ENCODE data around the gene ZNF593OS. TPM values are rescaled to one million over a fixed set of nuclear protein-coding genes. Genes with fewer than 3 reads are reported as not detected.

ZNF593OS gene
- total and polyA plus RNA-seq, 2 of the 8 experiments (the other 6 are each of a cell fraction or from before 2014, with no cell fraction given): not detected

DNA sequence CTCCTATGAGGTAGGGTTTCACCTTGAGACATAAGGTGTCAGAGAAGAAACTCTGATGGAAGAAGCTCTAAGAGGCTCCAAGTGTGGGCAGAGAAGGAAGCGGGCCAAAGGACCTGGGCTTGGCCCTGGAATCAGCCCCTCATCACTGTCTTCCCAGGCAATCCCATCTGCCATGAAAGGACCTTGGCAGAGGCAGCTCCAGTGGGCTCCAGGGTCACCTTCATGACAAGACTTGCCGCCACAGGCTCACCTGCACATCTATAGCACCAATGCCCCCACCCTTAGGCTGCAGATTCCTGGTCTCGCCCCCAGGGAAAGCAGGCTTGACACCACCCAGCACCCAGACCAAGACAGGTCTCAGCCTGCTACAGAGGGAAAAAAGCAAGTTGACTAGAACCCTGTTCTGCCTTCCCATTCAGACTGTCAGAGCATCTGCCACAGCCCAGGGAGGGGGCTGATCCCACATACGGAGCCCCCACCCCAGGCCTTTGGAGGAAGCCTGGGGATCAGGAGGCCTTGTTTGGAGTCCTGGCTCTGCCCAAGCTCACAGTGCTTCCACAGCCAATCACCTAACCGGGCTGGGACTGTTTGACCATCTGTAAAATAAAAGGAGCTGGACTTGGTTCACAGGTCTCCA is 13.2 kb downstream of the ZNF593OS start (continued):
- TF ChIP-seq RNF2 (IDR thresholded peaks at IDR 0.05; ENCODE audit: borderline replicate concordance, low read depth, low read length, missing control alignments, poor library complexity, severe bottlenecking) (no peak), EGR1 (IDR thresholded peaks at IDR 0.05; ENCODE audit: borderline replicate concordance, low read depth, low read length) (no peak), NANOG (IDR thresholded peaks at IDR 0.05; ENCODE audit: insufficient read depth, low read depth, low read length, poor library complexity, severe bottlenecking) (no peak), BRCA1 (IDR thresholded peaks at IDR 0.05; ENCODE audit: low read depth, low read length) (no peak), SP4 (IDR thresholded peaks at IDR 0.05; ENCODE audit: low read length) (no peak), SUZ12 (IDR thresholded peaks at IDR 0.05; ENCODE audit: low read length) (no peak)
- TF ChIP-seq, protein P1, sequence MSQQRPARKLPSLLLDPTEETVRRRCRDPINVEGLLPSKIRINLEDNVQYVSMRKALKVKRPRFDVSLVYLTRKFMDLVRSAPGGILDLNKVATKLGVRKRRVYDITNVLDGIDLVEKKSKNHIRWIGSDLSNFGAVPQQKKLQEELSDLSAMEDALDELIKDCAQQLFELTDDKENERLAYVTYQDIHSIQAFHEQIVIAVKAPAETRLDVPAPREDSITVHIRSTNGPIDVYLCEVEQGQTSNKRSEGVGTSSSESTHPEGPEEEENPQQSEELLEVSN (IDR thresholded peaks at IDR 0.05): no peak

Data from H1 (cell line).